MG63 (cell line): ENCODE measurements around the gene LIFR. TPM values are rescaled to one million over a fixed set of nuclear protein-coding genes. Genes with fewer than 3 reads are reported as not detected.

ENCODE experiments used
- DNase-seq: peaks from one replicate; pipeline ENCODE4 v3.0.0-alpha.2; 2020
- H3K27me3 ChIP-seq: fragments of 250-450 bp; sonication (Bioruptor Pico); 2 replicates; pipeline ENCODE4 v1.5.1; 2020; ENCODE audit warnings: mild to moderate bottlenecking, moderate library complexity
- H3K36me3 ChIP-seq: fragments of 250-450 bp; sonication (Bioruptor Pico); 2 replicates; pipeline ENCODE4 v1.5.1; 2020; ENCODE audit warnings: mild to moderate bottlenecking, moderate library complexity
- H3K4me3 ChIP-seq: fragments of 250-450 bp; sonication (Bioruptor Pico); 2 replicates; pipeline ENCODE4 v1.5.1; 2020; ENCODE audit warnings: mild to moderate bottlenecking, moderate library complexity
- H3K9me3 ChIP-seq: fragments of 250-450 bp; sonication (Bioruptor Pico); 2 replicates; pipeline ENCODE4 v1.5.1; 2020; ENCODE audit warnings: mild to moderate bottlenecking, moderate library complexity
- total RNA-seq: library from RNA; depleted of rRNA; stranded (reverse); fragments of >200 nt; shearing (Covaris generic); gene quantifications from 2 replicates; pipeline ENCODE4 v1.2.3, GENCODE V29; 2014; ENCODE audit warnings: low replicate concordance

The LIFR gene
- total RNA-seq, 1 experiment from 2014 or later: 6.8 TPM

DNA sequence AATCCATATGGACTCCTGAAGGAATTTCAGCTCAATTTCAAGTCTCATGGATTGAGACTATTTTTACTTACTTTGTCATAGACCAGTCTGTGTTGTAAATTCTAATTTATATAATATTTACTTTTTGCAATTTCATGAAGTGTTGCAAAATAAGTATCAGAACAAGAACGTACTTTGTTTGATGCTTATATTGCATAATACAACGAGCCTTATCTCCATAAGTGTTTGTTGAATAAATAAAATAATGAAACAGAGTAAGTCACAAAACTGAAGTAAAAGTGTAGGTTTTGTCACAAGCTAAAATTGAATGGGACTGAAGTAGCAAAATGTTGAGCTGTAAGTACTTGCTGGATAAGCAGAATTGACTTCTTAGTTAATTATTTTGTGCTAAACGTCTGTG, 3.0 kb upstream of the LIFR start:
- DNase-seq: no peak
- H3K27me3 ChIP-seq: no peaks in the 10 kb centered on the region; the same call in 1 of the 2 replicates
- no peaks in the 10 kb centered on the region for H3K9me3 ChIP-seq
- no peaks in the 10 kb centered on the region for H3K36me3 ChIP-seq
- no peak overlapping the region for H3K4me3 ChIP-seq

GRCh38 chr5:38557792-38558191, 1.3 kb upstream of the LIFR start:
- no peak for DNase-seq
- H3K4me3 ChIP-seq: peak overlapping the region; percentile 89; the same call in 1 of the 2 replicates

DNA sequence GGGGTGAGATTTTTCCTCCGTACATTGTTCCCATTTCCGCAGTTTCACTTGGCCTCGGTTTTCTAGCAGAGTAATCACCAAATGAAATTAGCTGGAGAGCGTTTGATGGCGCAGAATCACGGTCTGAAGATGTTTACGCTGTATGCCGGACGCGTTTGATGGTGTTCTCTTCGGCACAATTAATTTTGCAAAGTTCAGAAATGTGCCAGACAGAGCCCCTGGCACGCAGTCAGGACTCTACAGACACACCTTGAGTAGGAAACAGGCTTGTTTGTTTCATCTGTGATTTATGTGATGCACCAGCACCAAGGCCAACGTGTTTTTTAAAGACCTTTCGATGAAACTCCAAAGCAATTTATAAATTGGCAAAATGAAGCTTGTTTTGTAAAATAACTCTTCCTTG, 863 bp upstream of the LIFR start:
- no peak for DNase-seq
- no peaks in the 10 kb centered on the region for H3K9me3 ChIP-seq
- no peaks in the 10 kb centered on the region for H3K36me3 ChIP-seq
- peak overlapping the region; percentile 89 for H3K4me3 ChIP-seq
- H3K27me3 ChIP-seq: no peaks in the 10 kb centered on the region; the same call in 1 of the 2 replicates

More at GRCh38 chr5:38557792-38558191, 1.3 kb upstream of the LIFR start:
- Histone ChIP-seq H3K27me3 (no peaks in the 10 kb centered on the region; the same call in 1 of the 2 replicates), H3K36me3 (no peaks in the 10 kb centered on the region), H3K9me3 (no peaks in the 10 kb centered on the region)

- H3K27me3 ChIP-seq: no peaks in the 10 kb centered on the region
- H3K9me3 ChIP-seq: no peaks in the 10 kb centered on the region
- H3K36me3 ChIP-seq: no peaks in the 10 kb centered on the region
- H3K4me3 ChIP-seq: peak overlapping the region; percentile 47
- no peak for DNase-seq
Measured at GRCh38 chr5:38556088-38556598, 303 bp downstream of the LIFR start.

DNA sequence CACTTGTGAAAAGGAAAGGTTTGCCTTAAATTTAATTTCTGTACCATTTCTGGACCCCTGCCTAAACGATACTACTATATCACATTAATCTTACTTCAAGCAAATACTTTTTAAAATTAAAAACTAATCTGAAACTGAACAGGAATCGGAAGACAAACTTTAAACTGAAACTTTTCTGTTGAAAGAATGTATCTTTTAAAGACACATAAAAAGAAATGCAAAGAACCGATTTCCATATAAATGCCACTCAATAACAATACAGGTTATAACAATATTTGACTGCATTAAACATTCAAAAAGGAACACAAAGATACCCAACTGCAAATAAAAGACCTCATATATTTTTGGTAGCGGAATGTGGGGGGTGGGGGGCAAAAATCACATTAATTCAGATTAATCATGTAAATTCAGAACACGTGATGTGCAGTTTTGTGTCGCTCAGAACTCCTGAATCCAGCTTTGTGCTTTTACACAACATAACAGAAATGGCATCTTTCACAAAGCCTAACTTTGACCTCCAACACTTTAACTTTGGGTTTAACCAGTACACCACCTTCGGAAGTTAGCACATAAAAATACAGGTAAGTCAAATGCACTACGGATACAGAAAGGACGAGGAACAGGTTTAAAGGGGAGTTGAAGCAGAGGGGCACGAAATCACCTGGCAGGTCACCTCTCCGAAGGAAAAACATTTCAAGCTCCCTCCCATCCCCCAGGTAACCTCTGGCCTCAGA, 925 bp downstream of the LIFR start:
- H3K36me3 ChIP-seq: no peaks in the 10 kb centered on the region
- no peaks in the 10 kb centered on the region for H3K27me3 ChIP-seq
- DNase-seq: no peak
- peak overlapping the region; percentile 47 for H3K4me3 ChIP-seq
- no peaks in the 10 kb centered on the region for H3K9me3 ChIP-seq

DNA sequence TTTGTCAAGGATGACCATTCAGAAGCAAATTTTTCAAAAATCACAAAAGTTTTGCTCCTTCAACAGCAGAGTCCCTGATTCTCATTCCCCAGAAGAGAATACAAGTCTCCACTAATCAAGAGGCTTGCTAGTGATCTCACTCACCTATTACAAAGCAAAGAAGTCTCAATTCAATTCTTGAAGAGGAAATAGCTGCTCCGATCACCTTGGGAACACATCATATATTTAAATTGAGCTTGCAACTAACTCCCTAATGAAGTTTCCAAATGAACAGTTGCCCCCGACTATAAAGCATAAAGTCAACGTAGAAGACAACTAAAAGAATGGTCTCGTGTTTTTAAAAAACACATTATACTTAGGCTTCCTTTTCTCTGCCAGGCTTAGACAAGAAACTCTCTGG, 1.6 kb downstream of the LIFR start:
- Histone ChIP-seq H3K4me3 (no peak overlapping the region), H3K9me3 (no peaks in the 10 kb centered on the region)
- DNase-seq: no peak

DNA sequence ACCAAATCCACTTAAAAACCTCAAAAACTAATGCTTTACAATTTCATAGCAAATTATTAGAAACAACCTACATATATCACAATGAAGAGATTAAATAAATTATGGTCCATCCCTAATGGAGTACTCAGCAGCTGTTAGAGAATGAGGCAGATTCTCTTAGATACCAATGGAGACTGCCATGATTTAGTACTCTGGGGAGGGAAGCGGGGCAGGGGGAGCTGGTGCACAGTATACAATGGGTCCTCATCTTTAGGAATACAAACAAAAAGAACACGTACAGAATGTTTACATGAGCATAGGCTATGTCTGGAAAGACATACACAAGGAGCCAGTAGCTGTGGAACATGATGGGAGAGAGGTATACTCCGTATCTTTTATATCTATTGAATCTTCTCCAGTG, 2.0 kb downstream of the LIFR start:
- Histone ChIP-seq H3K9me3 (no peaks in the 10 kb centered on the region), H3K36me3 (no peaks in the 10 kb centered on the region), H3K4me3 (no peak overlapping the region), H3K27me3 (no peaks in the 10 kb centered on the region)
- DNase-seq: no peak

More for the DNA sequence above, 1.6 kb downstream of the LIFR start:
- no peaks in the 10 kb centered on the region for H3K36me3 ChIP-seq
- no peaks in the 10 kb centered on the region for H3K27me3 ChIP-seq

DNA sequence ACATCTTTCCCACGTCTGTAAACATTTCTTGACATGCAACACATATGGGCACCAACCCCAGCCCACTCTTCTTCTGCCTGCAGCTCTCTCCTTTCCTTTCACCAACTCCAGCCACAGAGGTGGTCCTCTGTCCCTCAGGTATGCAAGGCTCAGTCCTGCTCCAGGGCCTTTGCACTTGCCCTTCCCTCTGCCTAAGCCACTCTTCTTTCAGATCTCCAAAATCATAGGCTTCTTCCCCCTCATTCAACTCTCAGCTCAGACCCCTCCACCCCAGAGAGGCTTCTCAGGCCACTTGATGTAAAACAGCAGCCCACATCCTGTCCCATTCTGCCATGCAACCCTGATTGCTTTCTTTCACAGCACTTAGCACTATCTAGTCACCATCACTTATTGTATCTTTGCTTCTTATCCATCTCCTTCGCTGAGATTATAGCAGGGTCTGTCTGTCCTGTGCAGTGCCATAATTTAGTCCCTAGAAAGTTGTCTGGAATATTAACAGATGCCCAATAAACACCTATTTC, 3.4 kb downstream of the LIFR start:
- no peaks in the 10 kb centered on the region for H3K36me3 ChIP-seq
- H3K4me3 ChIP-seq: no peak overlapping the region
- no peaks in the 10 kb centered on the region for H3K27me3 ChIP-seq
- DNase-seq: no peak
- H3K9me3 ChIP-seq: no peaks in the 10 kb centered on the region

GRCh38 chr5:38551030-38552017, 5.1 kb downstream of the LIFR start:
- Histone ChIP-seq H3K36me3 (no peaks in the 10 kb centered on the region), H3K27me3 (no peaks in the 10 kb centered on the region), H3K4me3 (no peak overlapping the region), H3K9me3 (no peaks in the 10 kb centered on the region)
- peak; percentile 11 for DNase-seq

DNA sequence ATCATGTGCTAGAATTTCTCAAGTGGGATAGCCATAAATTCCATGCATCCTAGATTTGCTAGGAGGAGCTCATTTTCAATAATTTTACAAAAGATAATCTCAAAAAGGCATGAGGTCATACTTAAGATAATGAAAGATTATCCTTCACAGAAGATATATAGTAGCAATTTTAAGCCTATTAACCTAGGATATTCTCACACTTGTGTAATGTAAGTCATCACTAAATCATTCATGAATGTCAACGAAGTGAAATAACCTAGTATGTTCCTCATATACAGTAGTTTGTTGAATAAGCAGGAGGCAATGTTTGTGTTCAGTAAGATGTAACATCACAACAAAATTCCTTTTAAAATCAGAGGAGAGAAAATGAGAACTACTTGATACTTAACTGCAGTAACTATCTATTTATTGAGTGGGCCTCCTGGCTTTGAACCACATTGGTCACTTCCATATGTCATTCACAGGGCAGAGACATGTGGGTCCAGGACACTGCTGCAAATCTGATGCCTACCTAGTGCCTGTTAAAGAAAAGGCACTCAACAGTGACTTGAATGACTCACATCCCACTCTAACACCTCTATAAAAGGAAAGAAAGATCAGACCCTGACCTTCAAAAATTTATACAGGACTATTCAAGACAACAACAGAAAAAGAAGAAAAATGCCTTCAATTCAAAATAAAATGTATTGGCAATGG, 8.2 kb downstream of the LIFR start:
- no peak for DNase-seq

DNA sequence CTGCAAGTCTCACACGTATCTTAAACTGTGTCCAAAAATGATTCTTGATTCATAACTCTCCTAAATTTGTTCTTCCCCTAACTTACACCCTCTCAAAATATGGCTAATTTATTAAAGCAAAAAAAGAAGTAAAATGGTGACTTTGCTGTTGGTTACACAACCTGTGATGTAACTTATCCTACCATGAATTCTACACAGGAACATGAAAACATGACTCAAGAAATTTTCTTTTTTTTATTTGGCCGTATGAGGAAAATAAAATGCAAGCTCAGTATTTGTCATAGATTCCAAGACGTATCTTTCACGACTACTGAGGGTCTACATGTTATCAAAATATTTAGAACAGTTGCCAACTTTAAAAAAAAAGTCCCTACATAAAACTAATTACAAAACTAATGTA, 9.2 kb downstream of the LIFR start:
- Histone ChIP-seq H3K4me3 (no peak overlapping the region), H3K36me3 (no peaks in the 10 kb centered on the region), H3K27me3 (no peaks in the 10 kb centered on the region), H3K9me3 (no peaks in the 10 kb centered on the region)
- no peak for DNase-seq

More for the DNA sequence above, 8.2 kb downstream of the LIFR start:
- no peaks in the 10 kb centered on the region for H3K36me3 ChIP-seq
- no peaks in the 10 kb centered on the region for H3K27me3 ChIP-seq
- H3K4me3 ChIP-seq: no peak overlapping the region
- no peaks in the 10 kb centered on the region for H3K9me3 ChIP-seq

DNA sequence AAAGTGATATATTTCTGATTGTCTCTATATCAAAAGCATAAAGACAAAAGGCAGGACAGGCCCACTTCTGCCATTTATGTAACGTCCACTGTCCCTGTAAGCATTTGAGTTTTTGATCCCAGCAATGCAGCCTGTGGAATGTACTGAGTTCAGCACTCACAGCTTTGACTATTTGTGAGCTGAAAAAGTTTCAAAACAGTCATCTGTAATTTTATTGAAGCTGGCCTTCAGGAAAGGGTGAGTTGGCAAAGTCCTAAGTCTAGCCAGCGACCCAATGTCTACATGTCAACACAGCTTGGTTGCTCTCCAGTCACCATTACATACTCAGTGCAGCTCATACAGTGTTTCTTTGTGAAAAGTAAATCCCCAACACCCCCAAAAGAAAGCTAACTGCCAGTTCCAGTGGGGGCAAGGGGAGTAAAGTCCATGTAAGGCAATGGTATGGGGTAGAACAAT, 9.7 kb downstream of the LIFR start:
- H3K27me3 ChIP-seq: no peaks in the 10 kb centered on the region
- no peaks in the 10 kb centered on the region for H3K36me3 ChIP-seq
- DNase-seq: no peak
- no peaks in the 10 kb centered on the region for H3K9me3 ChIP-seq
- no peak overlapping the region for H3K4me3 ChIP-seq

GRCh38 chr5:38543886-38544285, 12.6 kb downstream of the LIFR start:
- Histone ChIP-seq H3K36me3 (no peaks in the 10 kb centered on the region), H3K4me3 (no peak overlapping the region), H3K9me3 (no peaks in the 10 kb centered on the region), H3K27me3 (no peaks in the 10 kb centered on the region)
- no peak for DNase-seq

DNA sequence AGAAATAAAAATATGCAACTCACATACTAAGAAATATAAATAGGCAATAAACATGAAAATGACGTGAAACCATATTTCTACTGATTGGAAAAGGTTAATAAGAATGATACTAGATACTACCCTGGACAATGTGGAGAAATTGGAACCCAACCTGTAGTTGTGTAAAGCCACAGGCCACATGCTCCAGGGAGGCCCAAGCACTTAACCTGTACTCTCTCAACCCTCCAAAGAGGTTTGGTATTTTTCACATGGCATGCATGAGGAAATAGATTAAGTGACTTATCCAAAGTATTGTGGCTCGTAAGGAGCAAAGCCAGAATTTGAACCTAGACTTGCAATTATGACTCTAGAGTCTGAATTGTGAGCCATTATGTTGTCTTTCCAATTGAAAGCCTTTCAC, 13.4 kb downstream of the LIFR start:
- H3K27me3 ChIP-seq: no peaks in the 10 kb centered on the region
- DNase-seq: no peak
- H3K36me3 ChIP-seq: no peaks in the 10 kb centered on the region
- no peaks in the 10 kb centered on the region for H3K9me3 ChIP-seq
- H3K4me3 ChIP-seq: no peak overlapping the region

DNA sequence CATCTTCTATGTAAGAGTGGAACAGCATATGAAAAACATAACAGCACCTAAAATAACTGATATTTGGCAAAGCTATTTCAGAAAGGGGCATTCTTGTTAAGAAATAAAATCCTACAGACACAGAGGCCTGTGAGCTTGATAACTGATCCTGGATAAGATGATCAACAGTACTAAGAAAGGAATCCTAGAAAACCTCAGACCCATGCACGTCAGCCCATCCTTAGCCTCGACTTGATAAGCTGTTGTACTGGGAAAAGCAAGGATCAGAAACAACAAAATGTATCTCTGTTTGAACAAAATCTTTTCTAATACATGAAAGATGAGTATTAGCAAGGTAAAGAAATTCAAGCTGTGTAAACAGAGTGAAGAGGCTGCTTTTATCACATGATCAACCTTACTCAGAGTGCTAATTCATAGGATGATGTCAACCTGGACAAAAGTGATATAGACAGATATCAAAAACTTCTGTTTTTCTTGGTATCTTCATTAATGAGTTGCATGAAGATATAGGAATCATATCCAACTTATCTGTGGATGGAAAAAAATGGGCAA, 15.2 kb downstream of the LIFR start:
- no peak for DNase-seq
- no peaks in the 10 kb centered on the region for H3K27me3 ChIP-seq
- no peak overlapping the region for H3K4me3 ChIP-seq
- H3K36me3 ChIP-seq: no peaks in the 10 kb centered on the region
- no peaks in the 10 kb centered on the region for H3K9me3 ChIP-seq

- Histone ChIP-seq H3K27me3 (no peaks in the 10 kb centered on the region), H3K4me3 (no peak overlapping the region), H3K9me3 (no peaks in the 10 kb centered on the region), H3K36me3 (no peaks in the 10 kb centered on the region)
- no peak for DNase-seq
Measured at GRCh38 chr5:38540314-38540713, 16.1 kb downstream of the LIFR start.
